Astrocyte (in vitro differentiated cells and primary cell): ENCODE measurements around the gene SERPINB13. TPM values are rescaled to one million over a fixed set of nuclear protein-coding genes. Genes with fewer than 3 reads are reported as not detected.

Source experiments
- DNase-seq: peaks from one replicate; pipeline ENCODE4 v3.0.0-alpha.2; 2010; ENCODE audit warnings: low read depth
- FAIRE-seq: peaks from 2 replicates; lab custom pipeline; 2011; peaks lifted over from hg19 to GRCh38; lab: Jason Lieb, UNC
- H2AFZ ChIP-seq: 2 replicates; pipeline ENCODE4 v1.6.0; 2012; ENCODE audit warnings: low read depth, low read length, inconsistent platforms
- H3K27ac ChIP-seq: 2 replicates; pipeline ENCODE4 v1.5.1; 2011; ENCODE audit warnings: low read depth, low read length, inconsistent platforms
- H3K27me3 ChIP-seq: 2 replicates; pipeline ENCODE4 v1.6.0; 2011; ENCODE audit warnings: low read length, inconsistent platforms; ENCODE audit not compliant: insufficient read depth
- H3K36me3 ChIP-seq: 2 replicates; pipeline ENCODE4 v1.5.1; 2011; ENCODE audit warnings: low read length, inconsistent platforms; ENCODE audit not compliant: insufficient read depth
- H3K4me1 ChIP-seq: 2 replicates; pipeline ENCODE4 v1.5.1; 2011; ENCODE audit warnings: low read length, inconsistent platforms; ENCODE audit not compliant: insufficient read depth
- H3K4me2 ChIP-seq: 2 replicates; pipeline ENCODE4 v1.6.0; 2012; ENCODE audit warnings: low read length, inconsistent platforms
- H3K4me3 ChIP-seq: 2 replicates; pipeline ENCODE4 v1.5.1; 2011; ENCODE audit warnings: low read depth, mild to moderate bottlenecking, low read length, inconsistent platforms; ENCODE audit not compliant: insufficient read depth
- H3K79me2 ChIP-seq: 2 replicates; pipeline ENCODE4 v1.6.0; 2012; ENCODE audit warnings: mild to moderate bottlenecking, low read length, inconsistent platforms; ENCODE audit not compliant: insufficient read depth
- H3K9ac ChIP-seq: 2 replicates; pipeline ENCODE4 v1.6.0; 2012; ENCODE audit warnings: mild to moderate bottlenecking, low read length, inconsistent platforms
- H3K9me3 ChIP-seq: 2 replicates; pipeline ENCODE4 v1.5.1; 2012; ENCODE audit warnings: low read depth, mild to moderate bottlenecking, low read length, inconsistent platforms; ENCODE audit not compliant: insufficient read depth
- H4K20me1 ChIP-seq: 2 replicates; pipeline ENCODE4 v1.6.0; 2012; ENCODE audit warnings: low read length, inconsistent platforms; ENCODE audit not compliant: insufficient read depth
- H3K27ac Mint-ChIP-seq: one replicate; pipeline ENCODE4 v1.8.0; 2021; ENCODE audit warnings: mild to moderate bottlenecking, mixed read lengths; ENCODE audit not compliant: unreplicated experiment
- H3K27me3 Mint-ChIP-seq: one replicate; pipeline ENCODE4 v1.8.0; 2021; ENCODE audit warnings: low read depth, mixed read lengths; ENCODE audit not compliant: unreplicated experiment
- H3K36me3 Mint-ChIP-seq: one replicate; pipeline ENCODE4 v1.8.0; 2021; ENCODE audit warnings: low read depth, mixed read lengths; ENCODE audit not compliant: unreplicated experiment
- H3K4me1 Mint-ChIP-seq: one replicate; pipeline ENCODE4 v1.8.0; 2021; ENCODE audit warnings: low read depth, mixed read lengths; ENCODE audit not compliant: unreplicated experiment
- H3K4me3 Mint-ChIP-seq: one replicate; pipeline ENCODE4 v1.8.0; 2021; ENCODE audit warnings: mild to moderate bottlenecking, moderate library complexity, mixed read lengths; ENCODE audit not compliant: unreplicated experiment
- H3K9me3 Mint-ChIP-seq: one replicate; pipeline ENCODE4 v1.8.0; 2021; ENCODE audit warnings: mild to moderate bottlenecking, mixed read lengths; ENCODE audit not compliant: unreplicated experiment
- EZH2 ChIP-seq: IDR thresholded peaks from 2 replicates; pipeline ENCODE4 v1.6.1; 2012; ENCODE audit warnings: mild to moderate bottlenecking, low read length, inconsistent platforms; ENCODE audit not compliant: insufficient read depth
- total RNA-seq: library from RNA; stranded (reverse); gene quantifications from 2 replicates; pipeline ENCODE4 v1.2.1, GENCODE V29; 2021
- TF ChIP-seq, protein P1 (sequence below): IDR thresholded peaks from 2 replicates; pipeline ENCODE4 v1.5.1; 2011; ENCODE audit warnings: low read depth, mild to moderate bottlenecking, inconsistent platforms, low read length, moderate library complexity; ENCODE audit not compliant: insufficient read depth

SERPINB13 gene
- total RNA-seq, 1 donor from 2014 or later: not detected

DNA sequence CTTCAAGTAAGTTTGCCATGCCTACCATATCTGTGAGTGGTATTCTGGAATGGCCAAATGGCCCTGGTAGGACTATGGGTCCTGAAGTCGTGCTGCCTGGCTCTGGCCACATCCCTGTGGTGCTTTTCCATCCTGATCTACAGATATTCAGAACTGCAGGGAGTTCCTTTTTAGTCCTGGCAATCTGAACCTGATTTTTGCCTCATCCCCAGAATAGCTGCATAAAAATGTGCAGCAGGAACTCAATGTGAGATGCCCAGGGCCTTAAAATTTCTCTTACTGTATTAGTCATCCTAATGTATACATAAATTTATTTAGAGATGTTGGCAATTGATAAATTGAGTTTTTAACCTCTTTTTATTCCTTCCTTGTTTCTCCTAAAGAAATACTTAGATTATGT, 5.3 kb downstream of the SERPINB13 start:
- Mint-ChIP-seq H3K9me3 (peaks cover 2% of the 10 kb centered on the region), H3K36me3 (peaks cover 4% of the 10 kb centered on the region), H3K27ac (no peak overlapping the region), H3K4me1 (no peaks in the 10 kb centered on the region), H3K4me3 (no peak overlapping the region), H3K27me3 (no peaks in the 10 kb centered on the region)
- FAIRE-seq (no peak), DNase-seq (no peak)
- H3K36me3 ChIP-seq: no peaks in the 10 kb centered on the region
- no peaks in the 10 kb centered on the region for H4K20me1 ChIP-seq
- no peak overlapping the region for H2AFZ ChIP-seq
- H3K27me3 ChIP-seq: no peaks in the 10 kb centered on the region
- H3K4me3 ChIP-seq: no peak overlapping the region
- H3K9me3 ChIP-seq: no peaks in the 10 kb centered on the region
- no peak overlapping the region for H3K4me2 ChIP-seq
- H3K27ac ChIP-seq: no peak overlapping the region
- no peaks in the 10 kb centered on the region for H3K79me2 ChIP-seq
- TF ChIP-seq, protein P1, sequence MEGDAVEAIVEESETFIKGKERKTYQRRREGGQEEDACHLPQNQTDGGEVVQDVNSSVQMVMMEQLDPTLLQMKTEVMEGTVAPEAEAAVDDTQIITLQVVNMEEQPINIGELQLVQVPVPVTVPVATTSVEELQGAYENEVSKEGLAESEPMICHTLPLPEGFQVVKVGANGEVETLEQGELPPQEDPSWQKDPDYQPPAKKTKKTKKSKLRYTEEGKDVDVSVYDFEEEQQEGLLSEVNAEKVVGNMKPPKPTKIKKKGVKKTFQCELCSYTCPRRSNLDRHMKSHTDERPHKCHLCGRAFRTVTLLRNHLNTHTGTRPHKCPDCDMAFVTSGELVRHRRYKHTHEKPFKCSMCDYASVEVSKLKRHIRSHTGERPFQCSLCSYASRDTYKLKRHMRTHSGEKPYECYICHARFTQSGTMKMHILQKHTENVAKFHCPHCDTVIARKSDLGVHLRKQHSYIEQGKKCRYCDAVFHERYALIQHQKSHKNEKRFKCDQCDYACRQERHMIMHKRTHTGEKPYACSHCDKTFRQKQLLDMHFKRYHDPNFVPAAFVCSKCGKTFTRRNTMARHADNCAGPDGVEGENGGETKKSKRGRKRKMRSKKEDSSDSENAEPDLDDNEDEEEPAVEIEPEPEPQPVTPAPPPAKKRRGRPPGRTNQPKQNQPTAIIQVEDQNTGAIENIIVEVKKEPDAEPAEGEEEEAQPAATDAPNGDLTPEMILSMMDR: no peak
- no peak for TF ChIP-seq EZH2
- no peaks in the 10 kb centered on the region for H3K4me1 ChIP-seq
- H3K9ac ChIP-seq: no peak overlapping the region

DNA sequence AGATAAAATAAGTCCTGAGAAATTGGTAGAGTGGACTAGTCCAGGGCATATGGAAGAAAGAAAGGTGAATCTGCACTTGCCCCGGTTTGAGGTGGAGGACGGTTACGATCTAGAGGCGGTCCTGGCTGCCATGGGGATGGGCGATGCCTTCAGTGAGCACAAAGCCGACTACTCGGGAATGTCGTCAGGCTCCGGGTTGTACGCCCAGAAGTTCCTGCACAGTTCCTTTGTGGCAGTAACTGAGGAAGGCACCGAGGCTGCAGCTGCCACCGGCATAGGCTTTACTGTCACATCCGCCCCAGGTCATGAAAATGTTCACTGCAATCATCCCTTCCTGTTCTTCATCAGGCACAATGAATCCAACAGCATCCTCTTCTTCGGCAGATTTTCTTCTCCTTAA, 9.8 kb downstream of the SERPINB13 start:
- Mint-ChIP-seq H3K27ac (no peak overlapping the region), H3K36me3 (no peaks in the 10 kb centered on the region), H3K9me3 (no peaks in the 10 kb centered on the region), H3K4me3 (no peak overlapping the region), H3K27me3 (no peaks in the 10 kb centered on the region), H3K4me1 (no peaks in the 10 kb centered on the region)
- H3K9me3 ChIP-seq: no peaks in the 10 kb centered on the region
- H4K20me1 ChIP-seq: no peaks in the 10 kb centered on the region
- TF ChIP-seq, protein P1: no peak
- TF ChIP-seq EZH2: no peak
- H3K4me3 ChIP-seq: no peak overlapping the region
- FAIRE-seq: no peak
- no peak for DNase-seq
- H3K36me3 ChIP-seq: no peaks in the 10 kb centered on the region
- H2AFZ ChIP-seq: no peak overlapping the region
- no peaks in the 10 kb centered on the region for H3K79me2 ChIP-seq
- H3K4me1 ChIP-seq: no peaks in the 10 kb centered on the region
- no peak overlapping the region for H3K9ac ChIP-seq
- H3K27me3 ChIP-seq: no peaks in the 10 kb centered on the region
- H3K27ac ChIP-seq: no peak overlapping the region
- no peak overlapping the region for H3K4me2 ChIP-seq

DNA sequence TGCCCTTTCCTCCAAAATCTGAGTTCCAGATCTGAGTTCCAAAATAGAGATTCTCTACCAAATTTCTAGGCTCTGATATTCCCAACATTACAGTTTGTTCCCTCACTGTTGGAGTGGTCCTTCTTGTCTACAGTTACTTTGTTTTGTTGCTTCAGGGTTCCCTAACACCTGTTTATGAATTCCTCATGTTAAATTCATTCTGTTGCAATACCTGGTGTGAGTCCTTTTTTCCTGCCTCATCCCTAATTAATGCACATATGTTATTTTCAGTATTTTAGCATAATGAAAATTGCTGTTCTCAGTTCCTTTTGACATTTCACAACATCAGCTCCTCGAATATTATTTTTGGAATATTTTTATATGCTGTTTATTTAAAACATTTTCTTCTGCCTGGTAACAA, 16.2 kb downstream of the SERPINB13 start:
- Histone ChIP-seq H4K20me1 (no peaks in the 10 kb centered on the region), H3K36me3 (no peaks in the 10 kb centered on the region), H3K27me3 (no peaks in the 10 kb centered on the region), H3K9ac (no peak overlapping the region), H3K4me1 (no peaks in the 10 kb centered on the region), H2AFZ (no peak overlapping the region), H3K4me2 (no peak overlapping the region), H3K27ac (no peak overlapping the region), H3K79me2 (no peaks in the 10 kb centered on the region), H3K4me3 (no peak overlapping the region), H3K9me3 (no peaks in the 10 kb centered on the region)
- Mint-ChIP-seq H3K4me3 (no peak overlapping the region), H3K9me3 (no peaks in the 10 kb centered on the region), H3K27me3 (no peaks in the 10 kb centered on the region), H3K27ac (no peak overlapping the region), H3K4me1 (peaks cover 10% of the 10 kb centered on the region), H3K36me3 (no peaks in the 10 kb centered on the region)
- TF ChIP-seq, protein P1: no peak
- no peak for DNase-seq
- FAIRE-seq: no peak
